ENCODE results near the gene GTF2A1.

- TF ChIP-seq CTCF (IDR thresholded peaks at IDR 0.05): no peak
- TF ChIP-seq EZH2 (IDR thresholded peaks at IDR 0.05): no peak
Observed at GRCh38 chr14:81247271-81247766, 26.6 kb upstream of the GTF2A1 start.

All from neural progenitor cell (in vitro differentiated cells).